HepG2 (cell line): ENCODE measurements around the gene KDM5B. TPM values are rescaled to one million over a fixed set of nuclear protein-coding genes. Genes with fewer than 3 reads are reported as not detected.

Source experiments
- CENPT ChIP-seq: sonication (generic); formaldehyde crosslinking; IDR thresholded peaks from 2 replicates; pipeline ENCODE4 v1.8.0; 2022; ENCODE audit warnings: low read depth, mild to moderate bottlenecking, moderate library complexity, missing genetic modification reagents
- HDAC1 ChIP-seq: sonication (generic); formaldehyde crosslinking; IDR thresholded peaks from 2 replicates; pipeline ENCODE4 v1.5.1; 2020; ENCODE audit warnings: mild to moderate bottlenecking, missing genetic modification reagents
- HMG20A ChIP-seq: IDR thresholded peaks from 2 replicates; pipeline ENCODE4 v1.6.1; 2016; ENCODE audit warnings: borderline replicate concordance
- MAFK ChIP-seq, 2 experiments: IDR thresholded peaks in 1 of 2; conservative IDR thresholded peaks in 1 of 2; 2 replicates each; pipeline ENCODE4 v1.6.1; 2011; ENCODE audit warnings: improper control_type of control experiment in 2 of 2, low read length in 2 of 2
- MTF2 ChIP-seq: sonication (generic); formaldehyde crosslinking; IDR thresholded peaks from 2 replicates; pipeline ENCODE4 v1.5.0; 2020; ENCODE audit warnings: missing genetic modification reagents, borderline replicate concordance
- MXD3 ChIP-seq: IDR thresholded peaks from 2 replicates; pipeline ENCODE4 v1.6.1; 2016; ENCODE audit warnings: mild to moderate bottlenecking, missing biosample characterization, missing genetic modification reagents
- RBM22 ChIP-seq: fragments of 200-400 bp; formaldehyde crosslinking; optimal IDR thresholded peaks from 2 replicates; pipeline ENCODE3; 2017; ENCODE audit warnings: mild to moderate bottlenecking, low read length, moderate library complexity
- RFXAP ChIP-seq: sonication (generic); formaldehyde crosslinking; IDR thresholded peaks from 2 replicates; pipeline ENCODE4 v1.4.0; 2020; ENCODE audit warnings: missing genetic modification reagents, borderline replicate concordance
- SCMH1 ChIP-seq: sonication (generic); formaldehyde crosslinking; IDR thresholded peaks from 2 replicates; pipeline ENCODE4 v1.9.0; 2021; ENCODE audit warnings: missing genetic modification reagents, mild to moderate bottlenecking, borderline replicate concordance
- TMF1 ChIP-seq: sonication (generic); formaldehyde crosslinking; IDR thresholded peaks from 2 replicates; pipeline ENCODE4 v1.8.1; 2022; ENCODE audit warnings: low read depth, missing genetic modification reagents
- TOPORS ChIP-seq: sonication (generic); formaldehyde crosslinking; IDR thresholded peaks from 2 replicates; pipeline ENCODE4 v1.8.0; 2023; ENCODE audit warnings: mild to moderate bottlenecking, missing genetic modification reagents
- TP53 ChIP-seq: sonication (generic); formaldehyde crosslinking; conservative IDR thresholded peaks from 2 replicates; pipeline ENCODE4 v1.4.0; 2020; ENCODE audit warnings: missing genetic modification reagents
- YEATS4 ChIP-seq: sonication (generic); formaldehyde crosslinking; IDR thresholded peaks from 2 replicates; pipeline ENCODE4 v1.4.0; 2020; ENCODE audit warnings: missing genetic modification reagents, borderline replicate concordance
- ZEB1 ChIP-seq: IDR thresholded peaks from 2 replicates; pipeline ENCODE4 v1.6.1; 2012; ENCODE audit warnings: mild to moderate bottlenecking, low read depth, inconsistent platforms; ENCODE audit not compliant: insufficient replicate concordance
- ZMAT3 ChIP-seq: sonication (generic); formaldehyde crosslinking; conservative IDR thresholded peaks from 2 replicates; pipeline ENCODE4 v1.7.0; 2021; ENCODE audit warnings: missing genetic modification reagents
- ZNF296 ChIP-seq: sonication (generic); formaldehyde crosslinking; conservative IDR thresholded peaks from 2 replicates; pipeline ENCODE4 v1.5.0; 2020; ENCODE audit warnings: mild to moderate bottlenecking, missing genetic modification reagents
- ZNF326 ChIP-seq: sonication (generic); formaldehyde crosslinking; IDR thresholded peaks from 2 replicates; pipeline ENCODE4 v1.4.0; 2020; ENCODE audit warnings: missing genetic modification reagents, borderline replicate concordance
- ZNF33B ChIP-seq: sonication (generic); formaldehyde crosslinking; IDR thresholded peaks from 2 replicates; pipeline ENCODE4 v1.5.1; 2020; ENCODE audit warnings: mild to moderate bottlenecking, missing genetic modification reagents
- ZNF558 ChIP-seq: sonication (generic); formaldehyde crosslinking; IDR thresholded peaks from 2 replicates; pipeline ENCODE4 v1.9.0; 2022; ENCODE audit warnings: mild to moderate bottlenecking, missing genetic modification reagents, borderline replicate concordance
- ZNF567 ChIP-seq: sonication (generic); formaldehyde crosslinking; IDR thresholded peaks from 2 replicates; pipeline ENCODE4 v1.8.1; 2023; ENCODE audit warnings: mild to moderate bottlenecking, missing genetic modification reagents, borderline replicate concordance
- ZNF614 ChIP-seq: IDR thresholded peaks from 2 replicates; pipeline ENCODE4 v1.6.1; 2018; ENCODE audit warnings: missing biosample characterization, missing genetic modification reagents, inconsistent platforms, borderline replicate concordance
- ZNF792 ChIP-seq: IDR thresholded peaks from 2 replicates; pipeline ENCODE4 v1.6.1; 2016
- ZNF839 ChIP-seq: sonication (generic); formaldehyde crosslinking; IDR thresholded peaks from 2 replicates; pipeline ENCODE4 v1.4.0; 2020; ENCODE audit warnings: missing genetic modification reagents, mild to moderate bottlenecking, borderline replicate concordance
- polyA plus RNA-seq, 8 experiments: library from polyadenylated mRNA; depleted of rRNA in 3 of 8; stranded (reverse) in 7 of 8; unstranded in 1 of 8; fragments of >200 nt; fragmentation: Illumina TruSeq in 4 of 8; extraction: Trizol in 4 of 8; gene quantifications; 2 replicates each; pipeline versions ENCODE4 v1.2.1 to v1.2.3, GENCODE V29; 2011 to 2016; ENCODE audit warnings: low read depth in 4 of 8, missing spikeins in 1 of 8, mixed read lengths in 1 of 8; ENCODE audit not compliant: insufficient read depth in 1 of 8
- total RNA-seq, 5 experiments: library from RNA; depleted of rRNA; stranded (reverse); fragments of >200 nt; fragmentation: Illumina TruSeq; extraction: Trizol; gene quantifications; 2 replicates each; pipeline ENCODE4 v1.2.3, GENCODE V29; 2016; ENCODE audit warnings: low read depth in 1 of 5
- TF ChIP-seq, protein P1 (sequence below): sonication (generic); formaldehyde crosslinking; IDR thresholded peaks from 2 replicates; pipeline ENCODE4 v1.4.0; 2020; ENCODE audit warnings: missing genetic modification reagents, borderline replicate concordance
- TF ChIP-seq, protein P2 (sequence below): sonication (generic); formaldehyde crosslinking; IDR thresholded peaks from 2 replicates; pipeline ENCODE4 v1.5.0; 2020; ENCODE audit warnings: mild to moderate bottlenecking, missing genetic modification reagents

Gene KDM5B
- total and polyA plus RNA-seq, 2 of the 13 experiments (the other 11 are each of a cell fraction or from before 2014, with no cell fraction given), result 34.2 to 35.4 TPM

DNA sequence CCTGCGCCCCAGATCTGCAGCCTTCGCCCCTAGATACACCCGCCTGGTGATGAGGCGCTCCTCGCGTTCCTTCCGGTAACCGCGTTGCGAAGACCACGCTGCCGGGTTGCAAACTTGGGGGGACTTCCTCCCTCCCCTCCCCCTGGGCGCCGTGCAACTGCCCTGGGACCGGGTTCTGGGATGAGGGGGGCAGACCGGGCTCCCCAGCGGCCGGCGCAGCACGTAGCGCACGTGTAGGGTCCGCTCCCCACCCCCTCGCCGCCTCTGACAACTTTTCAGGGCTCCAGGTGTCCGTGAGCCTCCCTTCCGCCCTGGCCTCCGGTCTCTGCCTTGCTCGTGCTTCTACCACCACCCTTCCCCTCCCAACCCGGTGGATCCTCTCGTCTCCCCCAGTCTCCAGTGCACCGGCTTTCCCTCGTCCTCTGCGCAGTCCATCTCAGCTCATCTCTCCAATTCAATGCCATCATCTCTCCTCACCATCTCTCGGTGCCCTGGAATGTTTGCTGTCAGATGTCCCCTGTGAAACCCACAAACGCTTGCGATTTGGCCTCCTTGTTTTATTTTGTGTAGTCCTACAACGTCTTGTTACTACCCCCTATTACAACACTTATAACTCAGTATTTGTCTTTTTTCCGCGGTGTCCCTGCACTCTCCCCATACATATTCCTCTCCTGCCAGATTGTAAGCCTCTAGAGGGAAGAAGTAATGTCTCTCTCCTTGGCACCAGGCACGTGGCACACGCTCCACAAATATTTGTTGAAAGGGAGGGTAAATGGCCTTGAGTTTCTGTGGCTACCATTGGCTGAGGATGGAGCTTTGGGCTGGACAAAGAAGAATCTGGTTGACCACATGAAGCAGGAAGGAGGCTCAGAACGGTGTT, 3.3 kb upstream of the KDM5B start (continued):
- TF ChIP-seq, protein P1, sequence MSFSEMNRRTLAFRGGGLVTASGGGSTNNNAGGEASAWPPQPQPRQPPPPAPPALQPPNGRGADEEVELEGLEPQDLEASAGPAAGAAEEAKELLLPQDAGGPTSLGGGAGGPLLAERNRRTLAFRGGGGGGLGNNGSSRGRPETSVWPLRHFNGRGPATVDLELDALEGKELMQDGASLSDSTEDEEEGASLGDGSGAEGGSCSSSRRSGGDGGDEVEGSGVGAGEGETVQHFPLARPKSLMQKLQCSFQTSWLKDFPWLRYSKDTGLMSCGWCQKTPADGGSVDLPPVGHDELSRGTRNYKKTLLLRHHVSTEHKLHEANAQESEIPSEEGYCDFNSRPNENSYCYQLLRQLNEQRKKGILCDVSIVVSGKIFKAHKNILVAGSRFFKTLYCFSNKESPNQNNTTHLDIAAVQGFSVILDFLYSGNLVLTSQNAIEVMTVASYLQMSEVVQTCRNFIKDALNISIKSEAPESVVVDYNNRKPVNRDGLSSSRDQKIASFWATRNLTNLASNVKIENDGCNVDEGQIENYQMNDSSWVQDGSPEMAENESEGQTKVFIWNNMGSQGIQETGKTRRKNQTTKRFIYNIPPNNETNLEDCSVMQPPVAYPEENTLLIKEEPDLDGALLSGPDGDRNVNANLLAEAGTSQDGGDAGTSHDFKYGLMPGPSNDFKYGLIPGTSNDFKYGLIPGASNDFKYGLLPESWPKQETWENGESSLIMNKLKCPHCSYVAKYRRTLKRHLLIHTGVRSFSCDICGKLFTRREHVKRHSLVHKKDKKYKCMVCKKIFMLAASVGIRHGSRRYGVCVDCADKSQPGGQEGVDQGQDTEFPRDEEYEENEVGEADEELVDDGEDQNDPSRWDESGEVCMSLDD (CRISPR knock-in tag), result peak; percentile 90
- TF ChIP-seq ZEB1, result no peak
- TF ChIP-seq TOPORS (CRISPR knock-in tag), result no peak
- no peak for TF ChIP-seq CENPT (CRISPR knock-in tag)
- no peak for TF ChIP-seq TP53
- TF ChIP-seq ZNF614 (CRISPR knock-in tag), result peak; percentile 14; the same call in 1 of the 2 replicates
- peak; percentile 48; the same call in 1 of the 2 replicates for TF ChIP-seq HDAC1 (CRISPR knock-in tag)
- TF ChIP-seq RBM22, result no peak
- no peak for TF ChIP-seq SCMH1 (CRISPR knock-in tag)
- TF ChIP-seq ZNF567 (CRISPR knock-in tag), result no peak
- TF ChIP-seq MXD3 (CRISPR knock-in tag), result no peak
- TF ChIP-seq MAFK (conservative IDR thresholded peaks at IDR 0.05 in 1 of 2, IDR thresholded peaks at IDR 0.05 in 1 of 2; ENCODE audit: low read length in 2 of 2), result no peak
- no peak for TF ChIP-seq TMF1 (CRISPR knock-in tag)
- no peak for TF ChIP-seq ZNF326
- TF ChIP-seq ZMAT3 (CRISPR knock-in tag), result 0 out of 2 replicates have a peak, but pooled peaks have one; percentile 52
- peak; percentile 27; the same call in 1 of the 2 replicates for TF ChIP-seq ZNF839
- no peak for TF ChIP-seq MTF2 (CRISPR knock-in tag)
- no peak for TF ChIP-seq ZNF296 (CRISPR knock-in tag)
- 0 out of 2 replicates have a peak, but pooled peaks have one; percentile 44 for TF ChIP-seq ZNF33B (CRISPR knock-in tag)
- TF ChIP-seq ZNF558 (CRISPR knock-in tag), result 0 out of 2 replicates have a peak, but pooled peaks have one; percentile 15
- TF ChIP-seq YEATS4 (CRISPR knock-in tag), result 0 out of 2 replicates have a peak, but pooled peaks have one; percentile 1
- TF ChIP-seq, protein P2, sequence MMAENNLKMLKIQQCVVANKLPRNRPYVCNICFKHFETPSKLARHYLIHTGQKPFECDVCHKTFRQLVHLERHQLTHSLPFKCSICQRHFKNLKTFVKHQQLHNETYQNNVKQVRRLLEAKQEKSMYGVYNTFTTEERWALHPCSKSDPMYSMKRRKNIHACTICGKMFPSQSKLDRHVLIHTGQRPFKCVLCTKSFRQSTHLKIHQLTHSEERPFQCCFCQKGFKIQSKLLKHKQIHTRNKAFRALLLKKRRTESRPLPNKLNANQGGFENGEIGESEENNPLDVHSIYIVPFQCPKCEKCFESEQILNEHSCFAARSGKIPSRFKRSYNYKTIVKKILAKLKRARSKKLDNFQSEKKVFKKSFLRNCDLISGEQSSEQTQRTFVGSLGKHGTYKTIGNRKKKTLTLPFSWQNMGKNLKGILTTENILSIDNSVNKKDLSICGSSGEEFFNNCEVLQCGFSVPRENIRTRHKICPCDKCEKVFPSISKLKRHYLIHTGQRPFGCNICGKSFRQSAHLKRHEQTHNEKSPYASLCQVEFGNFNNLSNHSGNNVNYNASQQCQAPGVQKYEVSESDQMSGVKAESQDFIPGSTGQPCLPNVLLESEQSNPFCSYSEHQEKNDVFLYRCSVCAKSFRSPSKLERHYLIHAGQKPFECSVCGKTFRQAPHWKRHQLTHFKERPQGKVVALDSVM (CRISPR knock-in tag), result peak; percentile 97
- no peak for TF ChIP-seq RFXAP
- 0 out of 2 replicates have a peak, but pooled peaks have one; percentile 3 for TF ChIP-seq ZNF792 (CRISPR knock-in tag)
- TF ChIP-seq HMG20A (CRISPR knock-in tag), result no peak
